HepG2 (cell line): ENCODE data around the gene SRSF10. TPM values are rescaled to one million over a fixed set of nuclear protein-coding genes. Genes with fewer than 3 reads are reported as not detected.

Source experiments
- AGO2 ChIP-seq: fragments of 200-400 bp; formaldehyde crosslinking; optimal IDR thresholded peaks from 2 replicates; pipeline ENCODE3; 2017; ENCODE audit warnings: mild to moderate bottlenecking, low read depth, low read length, moderate library complexity
- DR1 ChIP-seq: sonication (generic); formaldehyde crosslinking; IDR thresholded peaks from 2 replicates; pipeline ENCODE4 v1.8.0; 2021; ENCODE audit warnings: mild to moderate bottlenecking, missing genetic modification reagents, inconsistent platforms
- PPARG ChIP-seq: conservative IDR thresholded peaks from 2 replicates; pipeline ENCODE4 v1.6.1; 2016; ENCODE audit warnings: missing biosample characterization, missing genetic modification reagents
- SATB2 ChIP-seq: sonication (generic); formaldehyde crosslinking; IDR thresholded peaks from 2 replicates; pipeline ENCODE4 v1.5.0; 2020; ENCODE audit warnings: missing genetic modification reagents
- SRSF4 ChIP-seq: fragments of 200-400 bp; formaldehyde crosslinking; IDR thresholded peaks from one replicate; pipeline ENCODE4 v1.6.1; 2018; ENCODE audit warnings: mild to moderate bottlenecking, low read depth, low read length, moderate library complexity; ENCODE audit not compliant: poor library complexity, severe bottlenecking
- TBX3 ChIP-seq: fragments of 450-650 bp; IDR thresholded peaks from 2 replicates; pipeline ENCODE4 v1.6.1; 2017; ENCODE audit warnings: antibody characterized with exemption, mild to moderate bottlenecking, inconsistent platforms, borderline replicate concordance
- ZBTB3 ChIP-seq: sonication (generic); formaldehyde crosslinking; IDR thresholded peaks from 2 replicates; pipeline ENCODE4 v1.4.0; 2020; ENCODE audit warnings: low read depth, mild to moderate bottlenecking, moderate library complexity, missing genetic modification reagents, borderline replicate concordance
- ZNF160 ChIP-seq: sonication (generic); formaldehyde crosslinking; IDR thresholded peaks from 2 replicates; pipeline ENCODE4 v1.8.0; 2022; ENCODE audit warnings: mild to moderate bottlenecking, inconsistent platforms, missing genetic modification reagents
- ZNF510 ChIP-seq: sonication (generic); formaldehyde crosslinking; IDR thresholded peaks from 2 replicates; pipeline ENCODE4 v1.4.0; 2020; ENCODE audit warnings: low read depth, mild to moderate bottlenecking, missing genetic modification reagents
- ZSCAN29 ChIP-seq: sonication (generic); formaldehyde crosslinking; conservative IDR thresholded peaks from 2 replicates; pipeline ENCODE4 v1.4.0; 2020; ENCODE audit warnings: mild to moderate bottlenecking, missing genetic modification reagents
- polyA plus RNA-seq, 8 experiments: library from polyadenylated mRNA; depleted of rRNA in 3 of 8; stranded (reverse) in 7 of 8; unstranded in 1 of 8; fragments of >200 nt; fragmentation: Illumina TruSeq in 4 of 8; extraction: Trizol in 4 of 8; gene quantifications; 2 replicates each; pipeline versions ENCODE4 v1.2.1 to v1.2.3, GENCODE V29; 2011 to 2016; ENCODE audit warnings: low read depth in 4 of 8, missing spikeins in 1 of 8, mixed read lengths in 1 of 8; ENCODE audit not compliant: insufficient read depth in 1 of 8
- total RNA-seq, 5 experiments: library from RNA; depleted of rRNA; stranded (reverse); fragments of >200 nt; fragmentation: Illumina TruSeq; extraction: Trizol; gene quantifications; 2 replicates each; pipeline ENCODE4 v1.2.3, GENCODE V29; 2016; ENCODE audit warnings: low read depth in 1 of 5
- TF ChIP-seq, protein P1 (sequence below): sonication (generic); formaldehyde crosslinking; IDR thresholded peaks from 2 replicates; pipeline ENCODE4 v1.9.0; 2021; ENCODE audit warnings: mild to moderate bottlenecking, missing genetic modification reagents
- TF ChIP-seq, protein P2 (sequence below): IDR thresholded peaks from 2 replicates; pipeline ENCODE4 v1.6.1; 2018; ENCODE audit warnings: missing genetic modification reagents, mild to moderate bottlenecking, missing compliant biosample characterization
- TF ChIP-seq, protein P3 (sequence below): sonication (generic); formaldehyde crosslinking; IDR thresholded peaks from 2 replicates; pipeline ENCODE4 v1.5.1; 2020; ENCODE audit warnings: mild to moderate bottlenecking, missing genetic modification reagents, borderline replicate concordance
- TF ChIP-seq, protein P4 (sequence below): sonication (generic); formaldehyde crosslinking; IDR thresholded peaks from 2 replicates; pipeline ENCODE4 v1.4.0; 2020; ENCODE audit warnings: mild to moderate bottlenecking, missing genetic modification reagents, borderline replicate concordance

Gene SRSF10
- total and polyA plus RNA-seq, 2 of the 13 experiments (the other 11 are each of a cell fraction or from before 2014, with no cell fraction given), result 126 to 186 TPM

DNA sequence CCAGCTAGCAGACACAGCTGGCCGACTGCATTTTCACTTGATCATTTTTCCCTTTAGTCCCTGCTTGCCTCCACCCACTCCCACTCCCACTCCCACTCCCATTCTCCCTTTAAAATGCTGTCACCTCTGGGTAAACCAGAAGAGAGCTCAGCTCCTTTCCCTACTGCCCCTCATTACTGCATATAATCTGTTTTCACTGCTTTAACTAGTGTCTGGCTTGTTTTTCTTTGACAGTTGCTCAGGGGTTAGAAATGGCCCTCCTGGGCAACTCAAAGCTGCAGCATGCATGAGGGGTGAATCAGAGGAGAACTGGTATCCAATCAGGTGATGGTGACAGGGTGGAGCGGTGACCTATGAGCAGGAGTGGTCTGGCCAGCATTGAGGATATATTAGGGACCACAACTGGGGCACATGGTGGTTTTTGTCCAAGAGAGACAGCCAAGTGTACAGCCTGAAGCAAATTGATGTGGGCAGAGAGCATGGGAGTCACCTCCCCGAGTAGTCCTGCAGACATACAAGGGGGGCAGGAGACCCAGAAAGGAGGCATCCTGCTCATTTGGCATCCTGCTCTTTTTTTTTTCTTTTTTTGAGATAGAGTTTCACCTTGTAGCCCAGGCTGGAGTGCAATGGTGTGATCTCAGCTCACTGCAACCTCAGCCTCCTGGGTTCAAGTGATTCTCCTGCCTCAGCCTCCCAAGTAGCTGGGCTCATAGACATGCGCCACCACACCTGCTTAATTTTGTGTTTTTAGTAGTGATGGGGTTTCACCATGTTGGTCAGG is 42.6 kb upstream of the SRSF10 start (continued):
- TF ChIP-seq ZBTB3 (CRISPR knock-in tag) (peak; percentile 65; the same call in 1 of the 2 replicates), DR1 (CRISPR knock-in tag) (peak; percentile 74; the same call in 1 of the 2 replicates), PPARG (CRISPR knock-in tag) (no peak), TBX3 (no peak), ZSCAN29 (CRISPR knock-in tag) (peak; percentile 60; the same call in 1 of the 2 replicates), AGO2 (no peak), ZNF160 (CRISPR knock-in tag) (no peak), SRSF4 (no peak), ZNF510 (CRISPR knock-in tag) (no peak), SATB2 (CRISPR knock-in tag) (no peak)
- TF ChIP-seq, protein P1, sequence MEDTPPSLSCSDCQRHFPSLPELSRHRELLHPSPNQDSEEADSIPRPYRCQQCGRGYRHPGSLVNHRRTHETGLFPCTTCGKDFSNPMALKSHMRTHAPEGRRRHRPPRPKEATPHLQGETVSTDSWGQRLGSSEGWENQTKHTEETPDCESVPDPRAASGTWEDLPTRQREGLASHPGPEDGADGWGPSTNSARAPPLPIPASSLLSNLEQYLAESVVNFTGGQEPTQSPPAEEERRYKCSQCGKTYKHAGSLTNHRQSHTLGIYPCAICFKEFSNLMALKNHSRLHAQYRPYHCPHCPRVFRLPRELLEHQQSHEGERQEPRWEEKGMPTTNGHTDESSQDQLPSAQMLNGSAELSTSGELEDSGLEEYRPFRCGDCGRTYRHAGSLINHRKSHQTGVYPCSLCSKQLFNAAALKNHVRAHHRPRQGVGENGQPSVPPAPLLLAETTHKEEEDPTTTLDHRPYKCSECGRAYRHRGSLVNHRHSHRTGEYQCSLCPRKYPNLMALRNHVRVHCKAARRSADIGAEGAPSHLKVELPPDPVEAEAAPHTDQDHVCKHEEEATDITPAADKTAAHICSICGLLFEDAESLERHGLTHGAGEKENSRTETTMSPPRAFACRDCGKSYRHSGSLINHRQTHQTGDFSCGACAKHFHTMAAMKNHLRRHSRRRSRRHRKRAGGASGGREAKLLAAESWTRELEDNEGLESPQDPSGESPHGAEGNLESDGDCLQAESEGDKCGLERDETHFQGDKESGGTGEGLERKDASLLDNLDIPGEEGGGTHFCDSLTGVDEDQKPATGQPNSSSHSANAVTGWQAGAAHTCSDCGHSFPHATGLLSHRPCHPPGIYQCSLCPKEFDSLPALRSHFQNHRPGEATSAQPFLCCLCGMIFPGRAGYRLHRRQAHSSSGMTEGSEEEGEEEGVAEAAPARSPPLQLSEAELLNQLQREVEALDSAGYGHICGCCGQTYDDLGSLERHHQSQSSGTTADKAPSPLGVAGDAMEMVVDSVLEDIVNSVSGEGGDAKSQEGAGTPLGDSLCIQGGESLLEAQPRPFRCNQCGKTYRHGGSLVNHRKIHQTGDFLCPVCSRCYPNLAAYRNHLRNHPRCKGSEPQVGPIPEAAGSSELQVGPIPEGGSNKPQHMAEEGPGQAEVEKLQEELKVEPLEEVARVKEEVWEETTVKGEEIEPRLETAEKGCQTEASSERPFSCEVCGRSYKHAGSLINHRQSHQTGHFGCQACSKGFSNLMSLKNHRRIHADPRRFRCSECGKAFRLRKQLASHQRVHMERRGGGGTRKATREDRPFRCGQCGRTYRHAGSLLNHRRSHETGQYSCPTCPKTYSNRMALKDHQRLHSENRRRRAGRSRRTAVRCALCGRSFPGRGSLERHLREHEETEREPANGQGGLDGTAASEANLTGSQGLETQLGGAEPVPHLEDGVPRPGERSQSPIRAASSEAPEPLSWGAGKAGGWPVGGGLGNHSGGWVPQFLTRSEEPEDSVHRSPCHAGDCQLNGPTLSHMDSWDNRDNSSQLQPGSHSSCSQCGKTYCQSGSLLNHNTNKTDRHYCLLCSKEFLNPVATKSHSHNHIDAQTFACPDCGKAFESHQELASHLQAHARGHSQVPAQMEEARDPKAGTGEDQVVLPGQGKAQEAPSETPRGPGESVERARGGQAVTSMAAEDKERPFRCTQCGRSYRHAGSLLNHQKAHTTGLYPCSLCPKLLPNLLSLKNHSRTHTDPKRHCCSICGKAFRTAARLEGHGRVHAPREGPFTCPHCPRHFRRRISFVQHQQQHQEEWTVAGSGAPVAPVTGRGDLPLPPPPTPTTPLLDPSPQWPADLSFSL (CRISPR knock-in tag), result no peak
- TF ChIP-seq, protein P2, sequence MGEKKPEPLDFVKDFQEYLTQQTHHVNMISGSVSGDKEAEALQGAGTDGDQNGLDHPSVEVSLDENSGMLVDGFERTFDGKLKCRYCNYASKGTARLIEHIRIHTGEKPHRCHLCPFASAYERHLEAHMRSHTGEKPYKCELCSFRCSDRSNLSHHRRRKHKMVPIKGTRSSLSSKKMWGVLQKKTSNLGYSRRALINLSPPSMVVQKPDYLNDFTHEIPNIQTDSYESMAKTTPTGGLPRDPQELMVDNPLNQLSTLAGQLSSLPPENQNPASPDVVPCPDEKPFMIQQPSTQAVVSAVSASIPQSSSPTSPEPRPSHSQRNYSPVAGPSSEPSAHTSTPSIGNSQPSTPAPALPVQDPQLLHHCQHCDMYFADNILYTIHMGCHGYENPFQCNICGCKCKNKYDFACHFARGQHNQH, result no peak
- TF ChIP-seq, protein P3, sequence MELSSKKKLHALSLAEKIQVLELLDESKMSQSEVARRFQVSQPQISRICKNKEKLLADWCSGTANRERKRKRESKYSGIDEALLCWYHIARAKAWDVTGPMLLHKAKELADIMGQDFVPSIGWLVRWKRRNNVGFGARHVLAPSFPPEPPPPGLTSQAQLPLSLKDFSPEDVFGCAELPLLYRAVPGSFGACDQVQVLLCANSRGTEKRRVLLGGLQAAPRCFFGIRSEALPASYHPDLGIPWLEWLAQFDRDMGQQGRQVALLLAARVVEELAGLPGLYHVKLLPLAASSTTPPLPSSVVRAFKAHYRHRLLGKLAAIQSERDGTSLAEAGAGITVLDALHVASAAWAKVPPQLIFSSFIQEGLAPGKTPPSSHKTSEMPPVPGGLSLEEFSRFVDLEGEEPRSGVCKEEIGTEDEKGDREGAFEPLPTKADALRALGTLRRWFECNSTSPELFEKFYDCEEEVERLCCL (CRISPR knock-in tag), result no peak
- TF ChIP-seq, protein P4, sequence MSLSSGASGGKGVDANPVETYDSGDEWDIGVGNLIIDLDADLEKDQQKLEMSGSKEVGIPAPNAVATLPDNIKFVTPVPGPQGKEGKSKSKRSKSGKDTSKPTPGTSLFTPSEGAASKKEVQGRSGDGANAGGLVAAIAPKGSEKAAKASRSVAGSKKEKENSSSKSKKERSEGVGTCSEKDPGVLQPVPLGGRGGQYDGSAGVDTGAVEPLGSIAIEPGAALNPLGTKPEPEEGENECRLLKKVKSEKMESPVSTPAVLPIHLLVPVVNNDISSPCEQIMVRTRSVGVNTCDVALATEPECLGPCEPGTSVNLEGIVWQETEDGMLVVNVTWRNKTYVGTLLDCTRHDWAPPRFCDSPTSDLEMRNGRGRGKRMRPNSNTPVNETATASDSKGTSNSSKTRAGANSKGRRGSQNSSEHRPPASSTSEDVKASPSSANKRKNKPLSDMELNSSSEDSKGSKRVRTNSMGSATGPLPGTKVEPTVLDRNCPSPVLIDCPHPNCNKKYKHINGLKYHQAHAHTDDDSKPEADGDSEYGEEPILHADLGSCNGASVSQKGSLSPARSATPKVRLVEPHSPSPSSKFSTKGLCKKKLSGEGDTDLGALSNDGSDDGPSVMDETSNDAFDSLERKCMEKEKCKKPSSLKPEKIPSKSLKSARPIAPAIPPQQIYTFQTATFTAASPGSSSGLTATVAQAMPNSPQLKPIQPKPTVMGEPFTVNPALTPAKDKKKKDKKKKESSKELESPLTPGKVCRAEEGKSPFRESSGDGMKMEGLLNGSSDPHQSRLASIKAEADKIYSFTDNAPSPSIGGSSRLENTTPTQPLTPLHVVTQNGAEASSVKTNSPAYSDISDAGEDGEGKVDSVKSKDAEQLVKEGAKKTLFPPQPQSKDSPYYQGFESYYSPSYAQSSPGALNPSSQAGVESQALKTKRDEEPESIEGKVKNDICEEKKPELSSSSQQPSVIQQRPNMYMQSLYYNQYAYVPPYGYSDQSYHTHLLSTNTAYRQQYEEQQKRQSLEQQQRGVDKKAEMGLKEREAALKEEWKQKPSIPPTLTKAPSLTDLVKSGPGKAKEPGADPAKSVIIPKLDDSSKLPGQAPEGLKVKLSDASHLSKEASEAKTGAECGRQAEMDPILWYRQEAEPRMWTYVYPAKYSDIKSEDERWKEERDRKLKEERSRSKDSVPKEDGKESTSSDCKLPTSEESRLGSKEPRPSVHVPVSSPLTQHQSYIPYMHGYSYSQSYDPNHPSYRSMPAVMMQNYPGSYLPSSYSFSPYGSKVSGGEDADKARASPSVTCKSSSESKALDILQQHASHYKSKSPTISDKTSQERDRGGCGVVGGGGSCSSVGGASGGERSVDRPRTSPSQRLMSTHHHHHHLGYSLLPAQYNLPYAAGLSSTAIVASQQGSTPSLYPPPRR (CRISPR knock-in tag), result no peak
